NCI-H2196 (cell line): ENCODE data around the gene FUCA1.
"Not testable (repeated sequence)": the region's sequence is repeated elsewhere in the genome, so short reads cannot be mapped to it uniquely, and the experiment has no call there.

Source experiments
- DNase-seq: peaks from one replicate; lab custom pipeline; 2025; ENCODE audit not compliant: unreplicated experiment; lab: John Stamatoyannopoulos, UW

FUCA1 gene

GRCh38 chr1:23843644-23844043, 24.4 kb downstream of the FUCA1 start:
- no peak for DNase-seq

- peak; percentile 41 for DNase-seq
These were observed 29.7 kb downstream of the FUCA1 start for GRCh38 chr1:23838401-23838866.

GRCh38 chr1:23837908-23838307, 30.2 kb downstream of the FUCA1 start:
- no peak for DNase-seq

GRCh38 chr1:23836037-23836436, 32.1 kb downstream of the FUCA1 start:
- no peak for DNase-seq

- not testable (repeated sequence) for DNase-seq
These were observed 33.9 kb downstream of the FUCA1 start for GRCh38 chr1:23834156-23834555.

GRCh38 chr1:23827717-23828116, 40.4 kb downstream of the FUCA1 start:
- no peak for DNase-seq

- not testable (repeated sequence) for DNase-seq
These were observed 41.5 kb downstream of the FUCA1 start for GRCh38 chr1:23826590-23826989.

GRCh38 chr1:23825762-23826522, 42.1 kb downstream of the FUCA1 start:
- DNase-seq: no peak

- DNase-seq: peak; percentile 92
These were observed 42.9 kb downstream of the FUCA1 start, which contains the start of gene HMGCL for GRCh38 chr1:23825076-23825761. Gene HMGCL (minus strand): TSS chr1:23825429. CDS start chr1:23825415, 14 bp downstream.

GRCh38 chr1:23824711-23825075, 43.4 kb downstream of the FUCA1 start:
- no peak for DNase-seq

GRCh38 chr1:23823767-23824166, 44.3 kb downstream of the FUCA1 start:
- no peak for DNase-seq

GRCh38 chr1:23817633-23818032, 50.5 kb downstream of the FUCA1 start:
- DNase-seq: no peak

- no peak for DNase-seq
These were observed 51.2 kb downstream of the FUCA1 start for GRCh38 chr1:23816906-23817305.

- DNase-seq: no peak
These were observed 51.7 kb downstream of the FUCA1 start for GRCh38 chr1:23816361-23816760.

GRCh38 chr1:23814016-23814415, 54.1 kb downstream of the FUCA1 start:
- no peak for DNase-seq

- peak; percentile 27 for DNase-seq
These were observed 57.1 kb downstream of the FUCA1 start for GRCh38 chr1:23810818-23811540.

- peak; percentile 72 for DNase-seq
These were observed 58.3 kb downstream of the FUCA1 start for GRCh38 chr1:23809751-23810171.

GRCh38 chr1:23807453-23807852, 60.6 kb downstream of the FUCA1 start:
- no peak for DNase-seq

- DNase-seq: no peak
These were observed 61.8 kb downstream of the FUCA1 start for GRCh38 chr1:23806280-23806679.

GRCh38 chr1:23805025-23805424, 63.1 kb downstream of the FUCA1 start:
- DNase-seq: no peak

- DNase-seq: no peak
These were observed 63.8 kb downstream of the FUCA1 start for GRCh38 chr1:23804183-23804835.
